ENCODE measurements around the gene SDHB.

GRCh38 chr1:17031436-17031835 lies 22.4 kb downstream of the SDHB start:
- TF ChIP-seq CTCF (IDR thresholded peaks at IDR 0.05), result no peak
- no peak for TF ChIP-seq POLR2A (IDR thresholded peaks at IDR 0.05)
- no peak for TF ChIP-seq POLR2AphosphoS5 (IDR thresholded peaks at IDR 0.05)

Measured in prostate gland (tissue), 2 donors.